Measurements from ENCODE around the gene CDYL.

Gene CDYL

GRCh38 chr6:4888841-4889240 lies 112.6 kb downstream of the CDYL start:
- H3K27ac ChIP-seq (ENCODE audit: low read depth, low read length, poor library complexity, severe bottlenecking): no peak overlapping the region
- H3K79me2 ChIP-seq (ENCODE audit: insufficient read depth, low read length): peaks cover 14% of the 10 kb centered on the region; the same call in 1 of the 2 replicates
- H3K36me3 ChIP-seq (ENCODE audit: insufficient read depth, low read length): no peaks in the 10 kb centered on the region
- no peak overlapping the region for H3K9ac ChIP-seq (ENCODE audit: low read length)
- peaks cover 17% of the 10 kb centered on the region for H3K4me1 ChIP-seq (ENCODE audit: insufficient read depth, low read length, severe bottlenecking)
- H2AFZ ChIP-seq (ENCODE audit: low read length): no peak overlapping the region
- H3K27me3 ChIP-seq (ENCODE audit: insufficient read depth, low read length): no peaks in the 10 kb centered on the region
- H3K4me3 ChIP-seq (ENCODE audit: low read depth, low read length, poor library complexity, severe bottlenecking): no peak overlapping the region
- H4K20me1 ChIP-seq (ENCODE audit: insufficient read depth, low read length): no peaks in the 10 kb centered on the region
- H3F3A ChIP-seq (ENCODE audit: insufficient read depth, low read length): no peaks in the 10 kb centered on the region
- H3K4me2 ChIP-seq (ENCODE audit: low read length): no peak overlapping the region
- H3K9me2 ChIP-seq (ENCODE audit: low read depth, low read length): no peaks in the 10 kb centered on the region
- TF ChIP-seq EZH2 (IDR thresholded peaks at IDR 0.05; ENCODE audit: borderline replicate concordance, low read length) (no peak), CTCF (IDR thresholded peaks at IDR 0.05; ENCODE audit: low read length) (no peak)
- H3K9me3 ChIP-seq (ENCODE audit: low read length): no peaks in the 10 kb centered on the region

- Histone ChIP-seq H3K4me2 (ENCODE audit: low read length) (no peak overlapping the region), H4K20me1 (ENCODE audit: insufficient read depth, low read length) (no peaks in the 10 kb centered on the region), H3K27ac (ENCODE audit: low read depth, low read length, poor library complexity, severe bottlenecking) (no peak overlapping the region), H3K27me3 (ENCODE audit: insufficient read depth, low read length) (no peaks in the 10 kb centered on the region), H3K9me3 (ENCODE audit: low read length) (no peaks in the 10 kb centered on the region), H2AFZ (ENCODE audit: low read length) (no peak overlapping the region), H3K36me3 (ENCODE audit: insufficient read depth, low read length) (0 out of 2 replicates have a peak, but pooled peaks cover 6% of the 10 kb centered on the region), H3K4me1 (ENCODE audit: insufficient read depth, low read length, severe bottlenecking) (peaks cover 12% of the 10 kb centered on the region), H3K9ac (ENCODE audit: low read length) (no peak overlapping the region), H3K79me2 (ENCODE audit: insufficient read depth, low read length) (peaks cover 14% of the 10 kb centered on the region; the same call in 1 of the 2 replicates), H3F3A (ENCODE audit: insufficient read depth, low read length) (no peaks in the 10 kb centered on the region), H3K9me2 (ENCODE audit: low read depth, low read length) (no peaks in the 10 kb centered on the region), H3K4me3 (ENCODE audit: low read depth, low read length, poor library complexity, severe bottlenecking) (no peak overlapping the region)
- TF ChIP-seq CTCF (IDR thresholded peaks at IDR 0.05; ENCODE audit: low read length) (no peak), EZH2 (IDR thresholded peaks at IDR 0.05; ENCODE audit: borderline replicate concordance, low read length) (no peak)
Measured at GRCh38 chr6:4889701-4890100, 113.5 kb downstream of the CDYL start.

GRCh38 chr6:4890191-4890590 lies 114.0 kb downstream of the CDYL start:
- Histone ChIP-seq H3K9me2 (ENCODE audit: low read depth, low read length) (no peaks in the 10 kb centered on the region), H3K4me2 (ENCODE audit: low read length) (no peak overlapping the region), H3K27ac (ENCODE audit: low read depth, low read length, poor library complexity, severe bottlenecking) (no peak overlapping the region), H3K9me3 (ENCODE audit: low read length) (no peaks in the 10 kb centered on the region), H3F3A (ENCODE audit: insufficient read depth, low read length) (no peaks in the 10 kb centered on the region), H2AFZ (ENCODE audit: low read length) (no peak overlapping the region), H3K79me2 (ENCODE audit: insufficient read depth, low read length) (peaks cover 14% of the 10 kb centered on the region; the same call in 1 of the 2 replicates), H3K4me3 (ENCODE audit: low read depth, low read length, poor library complexity, severe bottlenecking) (no peak overlapping the region), H3K27me3 (ENCODE audit: insufficient read depth, low read length) (no peaks in the 10 kb centered on the region), H3K4me1 (ENCODE audit: insufficient read depth, low read length, severe bottlenecking) (peaks cover 7% of the 10 kb centered on the region), H3K9ac (ENCODE audit: low read length) (no peak overlapping the region), H3K36me3 (ENCODE audit: insufficient read depth, low read length) (0 out of 2 replicates have a peak, but pooled peaks cover 6% of the 10 kb centered on the region), H4K20me1 (ENCODE audit: insufficient read depth, low read length) (no peaks in the 10 kb centered on the region)
- TF ChIP-seq EZH2 (IDR thresholded peaks at IDR 0.05; ENCODE audit: borderline replicate concordance, low read length) (no peak), CTCF (IDR thresholded peaks at IDR 0.05; ENCODE audit: low read length) (no peak)
